ENCODE results near the gene AOAH. TPM values are rescaled to one million over a fixed set of nuclear protein-coding genes. Genes with fewer than 3 reads are reported as not detected.

Gene AOAH
- total and polyA plus RNA-seq, 2 of the 13 experiments (the other 11 are each of a cell fraction or from before 2014, with no cell fraction given): not detected

- H3K9ac ChIP-seq (ENCODE audit: insufficient read depth, low read depth, low read length): no peak overlapping the region
- no peak overlapping the region for H2AFZ ChIP-seq (ENCODE audit: low read length)
- TF ChIP-seq ZNF274 (CRISPR knock-in tag; IDR thresholded peaks at IDR 0.05) (no peak), NAIF1 (CRISPR knock-in tag; IDR thresholded peaks at IDR 0.05; ENCODE audit: borderline replicate concordance) (no peak), ZNF550 (CRISPR knock-in tag; IDR thresholded peaks at IDR 0.05; ENCODE audit: borderline replicate concordance) (no peak), HNF1B (CRISPR knock-in tag; IDR thresholded peaks at IDR 0.05) (no peak), XBP1 (CRISPR knock-in tag; IDR thresholded peaks at IDR 0.05) (no peak), KLF16 (CRISPR knock-in tag; IDR thresholded peaks at IDR 0.05) (no peak), RFX1 (IDR thresholded peaks at IDR 0.05) (no peak), SALL2 (CRISPR knock-in tag; IDR thresholded peaks at IDR 0.05) (no peak), ZNF326 (CRISPR knock-in tag; IDR thresholded peaks at IDR 0.05; ENCODE audit: borderline replicate concordance) (no peak), NCOR1 (IDR thresholded peaks at IDR 0.05; ENCODE audit: borderline replicate concordance, low read length) (no peak), SNAPC2 (CRISPR knock-in tag; IDR thresholded peaks at IDR 0.05) (no peak), LCORL (IDR thresholded peaks at IDR 0.05) (no peak), LCORL (CRISPR knock-in tag; IDR thresholded peaks at IDR 0.05) (no peak)
- CTCF ChIA-PET (ENCODE audit: low intra/inter-chr PET ratio, low total read pairs): no interaction called here
- POLR2A ChIA-PET: no interaction called here
- WGBS (ENCODE audit: low lambda C conversion rate): 64% methylated on average over 6 of the region's 6 CpGs
- H4K20me1 ChIP-seq (ENCODE audit: insufficient read depth, low read length): no peaks in the 10 kb centered on the region
- no peaks in the 10 kb centered on the region for H3K36me3 ChIP-seq (replicated peaks in 1 of 2; ENCODE audit: control insufficient read depth in 1 of 2, insufficient read depth in 2 of 2, low read length in 2 of 2)
- no peaks in the 10 kb centered on the region for H3K9me3 ChIP-seq (ENCODE audit: low read length)
- no peak for ATAC-seq
- H3K4me1 ChIP-seq (ENCODE audit: insufficient read depth, low read length): peaks cover 18% of the 10 kb centered on the region
- intact Hi-C loops (cut with micrococcal nuclease; ENCODE audit: unreplicated experiment): no loop called here
- no peak for FAIRE-seq
- in situ Hi-C loops (cut with HindIII; ENCODE audit: extremely low pct_ligation_motif_present, low pct_unique_long_range_greater_than_20kb): loop anchor here (25.0 kb wide), 1 partner anchor 533 kb away; no protein-coding TSS in a partner anchor
- no peaks in the 10 kb centered on the region; a peak in 1 of 5 replicates for H3K27me3 ChIP-seq (ENCODE audit: control insufficient read depth in 1 of 2, insufficient read depth in 2 of 2, low read length in 2 of 2)
- H3K4me2 ChIP-seq (ENCODE audit: low read depth, low read length): no peak overlapping the region
- no TSS peak for BruUV-seq (replicated peaks)
- H3K27ac ChIP-seq (ENCODE audit: extremely low read length, insufficient read depth, low read length): no peak overlapping the region
- H3K79me2 ChIP-seq (ENCODE audit: insufficient read depth, low read length): no peaks in the 10 kb centered on the region
- DNase-seq (ENCODE audit: low spot score): no peak
- no peak overlapping the region for H3K4me3 ChIP-seq (replicated peaks in 1 of 3; ENCODE audit: insufficient read depth in 1 of 3, low read depth in 2 of 3, low read length in 3 of 3)
Measured at GRCh38 chr7:36654436-36654835, 69.9 kb downstream of the AOAH start.

All from HepG2 (cell line).